GM12878 (cell line): ENCODE measurements around the gene SP3. TPM values are rescaled to one million over a fixed set of nuclear protein-coding genes. Genes with fewer than 3 reads are reported as not detected.
A peak's percentile ranks its signal among the peaks of the same experiment; 100 is the strongest.

ENCODE experiments used
- ATAC-seq: fragments of 200-7000 bp; cut with Tn5 transposase; 3 replicates; pipeline ENCODE4 v1.9.1; 2020; ENCODE audit warnings: mild to moderate bottlenecking, moderate library complexity
- BruUV-seq: library from RNA; stranded (reverse); fragments of 400-500 nt; replicated peaks from 2 replicates; lab custom pipeline; 2021; lab: Mats Ljungman, UMichigan
- CTCF ChIA-PET: fragments of 300-600 bp; sonication (Branson Sonifier 250); formaldehyde crosslinking; extraction: SDS; loops from one replicate; lab custom pipeline; 2021; ENCODE audit warnings: inconsistent platforms; lab: Yijun Ruan, JAX
- POLR2A ChIA-PET: fragments of 350-600 bp; formaldehyde crosslinking; extraction: SDS; loops from one replicate; lab custom pipeline; 2021; ENCODE audit warnings: inconsistent platforms; lab: Charles Lee
- RAD21 ChIA-PET: fragments of 300-600 bp; sonication (Branson Sonifier 250); formaldehyde crosslinking; loops from one replicate; lab custom pipeline; 2023; ENCODE audit warnings: antibody characterized with exemption; ENCODE audit not compliant: unreplicated experiment; lab: Charles Lee
- SMC1A ChIA-PET: fragments of 300-600 bp; sonication (Branson Sonifier 250); formaldehyde crosslinking; loops from one replicate; lab custom pipeline; 2023; ENCODE audit not compliant: unreplicated experiment, uncharacterized antibody; lab: Charles Lee
- DNase-seq: peaks from one replicate; pipeline ENCODE4 v3.0.0-alpha.2; 2011; ENCODE audit warnings: low read depth, low spot score
- FAIRE-seq: peaks from 3 replicates; lab custom pipeline; 2011; peaks lifted over from hg19 to GRCh38; lab: Jason Lieb, UNC
- H2AFZ ChIP-seq: 2 replicates; pipeline ENCODE4 v1.6.0; 2011; ENCODE audit warnings: low read depth, low read length, control low read depth; ENCODE audit not compliant: control insufficient read depth
- H3K27ac ChIP-seq: 2 replicates; pipeline ENCODE4 v1.5.1; 2011; ENCODE audit warnings: control low read depth; ENCODE audit not compliant: control insufficient read depth, insufficient read depth
- H3K27me3 ChIP-seq, 2 experiments: replicated peaks in 1 of 2; 2 replicates each; pipeline versions ENCODE4 v1.6.0 to v1.6.1; 2011; ENCODE audit warnings: low read length in 1 of 2; ENCODE audit not compliant: control insufficient read depth in 2 of 2, insufficient read depth in 2 of 2
- H3K36me3 ChIP-seq, 2 experiments: 2 replicates each; pipeline ENCODE4 v1.5.1; 2011; ENCODE audit warnings: low read length in 1 of 2; ENCODE audit not compliant: control insufficient read depth in 2 of 2, insufficient read depth in 2 of 2
- H3K4me1 ChIP-seq: 2 replicates; pipeline ENCODE4 v1.6.1; 2011; ENCODE audit warnings: mild to moderate bottlenecking, low read length, moderate library complexity, mixed read lengths; ENCODE audit not compliant: control insufficient read depth, insufficient read depth
- H3K4me2 ChIP-seq: 2 replicates; pipeline ENCODE4 v1.6.0; 2011; ENCODE audit warnings: control low read depth; ENCODE audit not compliant: control insufficient read depth, insufficient read depth
- H3K4me3 ChIP-seq: fragments of 200-600 bp; sonication (generic); 2 replicates; pipeline ENCODE4 v1.5.1; 2016
- H3K79me2 ChIP-seq: 2 replicates; pipeline ENCODE4 v1.6.0; 2011; ENCODE audit warnings: low read length; ENCODE audit not compliant: control insufficient read depth, insufficient read depth
- H3K9ac ChIP-seq: 2 replicates; pipeline ENCODE4 v1.8.0; 2011; ENCODE audit warnings: low read length, control low read depth, mixed read lengths; ENCODE audit not compliant: control insufficient read depth, insufficient read depth
- H3K9me3 ChIP-seq: replicated peaks from 3 replicates; pipeline ENCODE4 v1.5.1; 2011; ENCODE audit warnings: mild to moderate bottlenecking, low read length; ENCODE audit not compliant: control insufficient read depth, insufficient read depth
- H4K20me1 ChIP-seq: 2 replicates; pipeline ENCODE4 v1.6.0; 2011; ENCODE audit not compliant: control insufficient read depth, insufficient read depth
- ATF2 ChIP-seq: IDR thresholded peaks from 2 replicates; pipeline ENCODE4 v1.6.1; 2012; ENCODE audit warnings: low read length, inconsistent platforms
- BMI1 ChIP-seq: fragments of 450-650 bp; IDR thresholded peaks from 2 replicates; pipeline ENCODE4 v1.6.1; 2016; ENCODE audit warnings: mild to moderate bottlenecking, moderate library complexity, borderline replicate concordance
- E2F4 ChIP-seq: IDR thresholded peaks from 2 replicates; pipeline ENCODE4 v1.6.1; 2012; ENCODE audit warnings: low read depth, low read length, improper control_type of control experiment
- EP300 ChIP-seq, 2 experiments: fragments of 150-350 bp in 1 of 2; IDR thresholded peaks; 2 replicates each; pipeline ENCODE4 v1.6.1; 2011 to 2012; ENCODE audit warnings: low read depth in 2 of 2, low read length in 2 of 2, borderline replicate concordance in 1 of 2, improper control_type of control experiment in 1 of 2, inconsistent platforms in 1 of 2; ENCODE audit not compliant: control insufficient read depth in 1 of 2
- EZH2 ChIP-seq: IDR thresholded peaks from 2 replicates; pipeline ENCODE4 v1.6.1; 2012; ENCODE audit warnings: low read depth, mild to moderate bottlenecking, control low read depth, inconsistent platforms, low read length, borderline replicate concordance; ENCODE audit not compliant: control insufficient read depth
- MEF2A ChIP-seq: IDR thresholded peaks from 2 replicates; pipeline ENCODE4 v1.6.1; 2011; ENCODE audit warnings: low read depth, mild to moderate bottlenecking, low read length, moderate library complexity; ENCODE audit not compliant: insufficient read depth
- MLLT1 ChIP-seq: fragments of 450-650 bp; IDR thresholded peaks from 2 replicates; pipeline ENCODE4 v1.6.1; 2016; ENCODE audit warnings: mild to moderate bottlenecking
- MTA2 ChIP-seq: fragments of 450-650 bp; IDR thresholded peaks from 2 replicates; pipeline ENCODE4 v1.6.1; 2016; ENCODE audit warnings: low read depth, mild to moderate bottlenecking, moderate library complexity
- POLR2AphosphoS2 ChIP-seq: IDR thresholded peaks from 2 replicates; pipeline ENCODE4 v1.6.1; 2011; ENCODE audit warnings: low read depth, mild to moderate bottlenecking, low read length, improper control_type of control experiment, moderate library complexity
- RB1 ChIP-seq: fragments of 450-650 bp; formaldehyde crosslinking; IDR thresholded peaks from 2 replicates; pipeline ENCODE4 v1.6.1; 2017; ENCODE audit warnings: mild to moderate bottlenecking, borderline replicate concordance
- SIX5 ChIP-seq: IDR thresholded peaks from 2 replicates; pipeline ENCODE4 v1.6.1; 2011; ENCODE audit warnings: mild to moderate bottlenecking, low read depth, low read length, moderate library complexity; ENCODE audit not compliant: severe bottlenecking
- SPI1 ChIP-seq: IDR thresholded peaks from 2 replicates; pipeline ENCODE4 v1.6.1; 2011; ENCODE audit warnings: low read depth, mild to moderate bottlenecking, low read length, moderate library complexity, borderline replicate concordance; ENCODE audit not compliant: insufficient read depth
- SREBF1 ChIP-seq: IDR thresholded peaks from 2 replicates; pipeline ENCODE4 v1.6.1; 2012; ENCODE audit warnings: mild to moderate bottlenecking, low read length
- ZNF207 ChIP-seq: fragments of 450-650 bp; IDR thresholded peaks from 2 replicates; pipeline ENCODE4 v1.6.1; 2014; ENCODE audit warnings: antibody characterized with exemption, mild to moderate bottlenecking, borderline replicate concordance
- WGBS: methylation state at CpG from one replicate; pipeline ENCODE4 v1.1.6; 2016; ENCODE audit warnings: low lambda C conversion rate; ENCODE audit not compliant: insufficient replicate concordance, insufficient coverage; ENCODE audit errors: missing lambda C conversion rate; 5-methylcytosine and 5-hydroxymethylcytosine counted together
- in situ Hi-C: fragments of 300-500 bp; cut with MboI; formaldehyde crosslinking; loops from 9 replicates; pipeline ENCODE4 v1.14.3; 2018; ENCODE audit warnings: mixed read lengths
- intact Hi-C: fragments of 100-400 bp; cut with micrococcal nuclease; formaldehyde crosslinking; loops from one replicate; pipeline ENCODE4 v1.14.2; 2022; ENCODE audit not compliant: unreplicated experiment
- polyA plus RNA-seq, 11 experiments: library from polyadenylated mRNA; depleted of rRNA in 4 of 11; unstranded in 6 of 11; stranded (reverse) in 5 of 11; fragments of >200 nt; fragmentation: Nextera tagmentation in 4 of 11; fragmentation: Illumina TruSeq in 1 of 11; extraction: Ambion mirVana in 4 of 11; extraction: Trizol in 1 of 11; gene quantifications; 1 replicate in 1 of 11; 2 replicates in 10 of 11; pipeline versions ENCODE4 v1.2.1 to v1.2.3, GENCODE V29; 2011 to 2016; ENCODE audit warnings: inconsistent platforms in 2 of 11, missing spikeins in 2 of 11, low read depth in 1 of 11
- total RNA-seq, 4 experiments: library from RNA; depleted of rRNA in 3 of 4; stranded (reverse); fragments of >200 nt in 3 of 4; fragmentation: Illumina TruSeq in 1 of 4; extraction: Trizol in 1 of 4; gene quantifications; 2 replicates each; pipeline versions ENCODE4 v1.2.1 to v1.2.3, GENCODE V29; 2013 to 2021

The SP3 gene
- total and polyA plus RNA-seq, 10 of the 15 experiments (the other 5 are each of a cell fraction or from before 2014, with no cell fraction given), result 9.9 to 87.6 (median 52.4) TPM

GRCh38 chr2:173860082-173860481 is 105.1 kb downstream of the SP3 start:
- H3K27me3 ChIP-seq, result no peaks in the 10 kb centered on the region; a peak in 1 of 4 replicates
- in situ Hi-C loops, result no loop called here
- TF ChIP-seq EP300 (IDR thresholded peaks at IDR 0.05; ENCODE audit: borderline replicate concordance in 1 of 2, control insufficient read depth in 1 of 2, low read depth in 2 of 2, low read length in 2 of 2), result no peak
- peak; percentile 14; the same call in 1 of the 2 replicates for TF ChIP-seq SPI1
- TF ChIP-seq SREBF1, result no peak
- TF ChIP-seq, all 136 proteins: peak for 1
- no TSS peak for BruUV-seq
- Histone ChIP-seq H3K4me2 (no peak overlapping the region), H2AFZ (no peak overlapping the region), H3K79me2 (no peaks in the 10 kb centered on the region), H4K20me1 (no peaks in the 10 kb centered on the region), H3K4me3 (no peak overlapping the region), H3K4me1 (peaks cover 8% of the 10 kb centered on the region), H3K9me3 (no peaks in the 10 kb centered on the region), H3K36me3 (no peaks in the 10 kb centered on the region), H3K27ac (no peak overlapping the region), H3K9ac (no peak overlapping the region)
- no peak for ATAC-seq
- ChIA-PET POLR2A (no interaction called here), RAD21 (no interaction called here), SMC1A (no interaction called here), CTCF (no interaction called here)
- no peak for DNase-seq
- FAIRE-seq, result no peak
- 27% methylated on average over 2 of the region's 2 CpGs for WGBS
- intact Hi-C loops, result no loop called here

GRCh38 chr2:173858291-173858731 is 106.9 kb downstream of the SP3 start:
- Histone ChIP-seq H3K4me3 (no peak overlapping the region), H3K4me2 (peak overlapping the region; percentile 61), H3K36me3 (no peaks in the 10 kb centered on the region), H2AFZ (peak overlapping the region; percentile 41), H3K27me3 (no peaks in the 10 kb centered on the region; a peak in 1 of 4 replicates), H4K20me1 (no peaks in the 10 kb centered on the region), H3K9me3 (no peaks in the 10 kb centered on the region), H3K4me1 (peaks cover 8% of the 10 kb centered on the region), H3K79me2 (no peaks in the 10 kb centered on the region), H3K27ac (no peak overlapping the region), H3K9ac (no peak overlapping the region)
- peak; percentile 56 for DNase-seq
- ATAC-seq, result peak; percentile 92
- intact Hi-C loops, result no loop called here
- POLR2A ChIA-PET, result no interaction called here
- under 1% methylated on average over 10 of the region's 10 CpGs for WGBS
- FAIRE-seq, result no peak
- SMC1A ChIA-PET, result no interaction called here
- in situ Hi-C loops, result no loop called here
- RAD21 ChIA-PET, result no interaction called here
- BruUV-seq, result no TSS peak
- CTCF ChIA-PET, result no interaction called here
- TF ChIP-seq MLLT1 (no peak), ATF2 (0 out of 2 replicates have a peak, but pooled peaks have one; percentile 18), EZH2 (no peak), ZNF207 (no peak), RB1 (no peak), E2F4 (no peak), SIX5 (no peak), POLR2AphosphoS2 (no peak), MEF2A (no peak), BMI1 (no peak), MTA2 (no peak)
